Astrocyte (in vitro differentiated cells and primary cell): ENCODE data around the gene EPC2.

Experiments
- CTCF ChIP-seq: IDR thresholded peaks from 2 replicates; pipeline ENCODE4 v1.5.1; 2011; ENCODE audit warnings: low read depth, mild to moderate bottlenecking, inconsistent platforms, low read length, moderate library complexity; ENCODE audit not compliant: insufficient read depth
- EZH2 ChIP-seq: IDR thresholded peaks from 2 replicates; pipeline ENCODE4 v1.6.1; 2012; ENCODE audit warnings: mild to moderate bottlenecking, low read length, inconsistent platforms; ENCODE audit not compliant: insufficient read depth

- TF ChIP-seq EZH2 (no peak), CTCF (no peak)
Observed at GRCh38 chr2:148828941-148829340, 184.4 kb downstream of the EPC2 start.
